Mesenchymal stem cell (in vitro differentiated cells and primary cell): Measurements from ENCODE around the gene GDPD1.

ENCODE experiments used
- DNase-seq: peaks from one replicate; pipeline ENCODE4 v3.0.0-alpha.2; 2013
- H2AFZ ChIP-seq: one replicate; pipeline ENCODE4 v1.6.1; 2013; ENCODE audit warnings: low read depth, mild to moderate bottlenecking, control low read depth, inconsistent platforms, low read length, moderate library complexity
- H2AK5ac ChIP-seq: 2 replicates; pipeline ENCODE4 v1.6.1; 2013; ENCODE audit warnings: low read length, moderate library complexity, mild to moderate bottlenecking, inconsistent platforms; ENCODE audit not compliant: severe bottlenecking
- H2BK120ac ChIP-seq: one replicate; pipeline ENCODE4 v1.6.1; 2013; ENCODE audit warnings: low read depth, mild to moderate bottlenecking, inconsistent platforms, low read length, moderate library complexity
- H2BK12ac ChIP-seq, 2 experiments: one replicate each; pipeline ENCODE4 v1.6.1; 2013; ENCODE audit warnings: inconsistent platforms in 2 of 2, low read length in 2 of 2, mild to moderate bottlenecking in 2 of 2, moderate library complexity in 2 of 2, control low read depth in 1 of 2
- H2BK15ac ChIP-seq: one replicate; pipeline ENCODE4 v1.6.1; 2013; ENCODE audit warnings: mild to moderate bottlenecking, low read depth, inconsistent platforms; ENCODE audit not compliant: poor library complexity, severe bottlenecking
- H2BK5ac ChIP-seq: 2 replicates; pipeline ENCODE4 v1.6.1; 2013; ENCODE audit warnings: low read depth, mild to moderate bottlenecking, low read length, control low read depth, inconsistent platforms; ENCODE audit not compliant: poor library complexity, severe bottlenecking
- H3K14ac ChIP-seq, 2 experiments: one replicate each; pipeline ENCODE4 v1.6.1; 2013; ENCODE audit warnings: inconsistent platforms in 2 of 2, low read length in 2 of 2, control low read depth in 1 of 2, mild to moderate bottlenecking in 1 of 2, moderate library complexity in 1 of 2
- H3K18ac ChIP-seq, 2 experiments: one replicate each; pipeline ENCODE4 v1.6.1; 2013; ENCODE audit warnings: inconsistent platforms in 2 of 2, low read length in 2 of 2, control low read depth in 1 of 2, low read depth in 1 of 2, mild to moderate bottlenecking in 1 of 2
- H3K23ac ChIP-seq, 2 experiments: one replicate each; pipeline ENCODE4 v1.6.1; 2013; ENCODE audit warnings: inconsistent platforms in 2 of 2, low read length in 2 of 2, mild to moderate bottlenecking in 2 of 2, moderate library complexity in 2 of 2, control low read depth in 1 of 2
- H3K27ac ChIP-seq: 2 replicates; pipeline ENCODE4 v1.5.1; 2013; ENCODE audit warnings: mild to moderate bottlenecking, moderate library complexity, low read length, control low read depth, inconsistent platforms; ENCODE audit not compliant: poor library complexity, severe bottlenecking
- H3K27me3 ChIP-seq, 2 experiments: 2 replicates each; pipeline versions ENCODE4 v1.6.1 to v1.7.0; 2013; ENCODE audit warnings: low read length in 2 of 2, mild to moderate bottlenecking in 2 of 2, moderate library complexity in 2 of 2, control low read depth in 1 of 2, inconsistent platforms in 1 of 2; ENCODE audit not compliant: control insufficient read depth in 1 of 2, insufficient read depth in 1 of 2
- H3K36me3 ChIP-seq, 2 experiments: 2 replicates each; pipeline versions ENCODE4 v1.6.1 to v1.7.0; 2013; ENCODE audit warnings: low read length in 2 of 2, control low read depth in 1 of 2, inconsistent platforms in 1 of 2, low read depth in 1 of 2, mild to moderate bottlenecking in 1 of 2; ENCODE audit not compliant: insufficient read depth in 2 of 2, control insufficient read depth in 1 of 2
- H3K4ac ChIP-seq, 2 experiments: one replicate each; pipeline ENCODE4 v1.6.1; 2013; ENCODE audit warnings: inconsistent platforms in 2 of 2, low read length in 2 of 2, mild to moderate bottlenecking in 2 of 2, moderate library complexity in 2 of 2, control low read depth in 1 of 2, low read depth in 1 of 2
- H3K4me1 ChIP-seq: 2 replicates; pipeline ENCODE4 v1.6.1; 2013; ENCODE audit warnings: low read depth, low read length, control low read depth; ENCODE audit not compliant: control insufficient read depth, insufficient read depth
- H3K4me2 ChIP-seq: 2 replicates; pipeline ENCODE4 v1.6.1; 2013; ENCODE audit warnings: low read length, mild to moderate bottlenecking, inconsistent platforms; ENCODE audit not compliant: poor library complexity, severe bottlenecking
- H3K4me3 ChIP-seq, 2 experiments: 2 replicates each; pipeline versions ENCODE4 v1.5.1 to v1.7.0; 2013; ENCODE audit warnings: low read length in 2 of 2, mild to moderate bottlenecking in 2 of 2, control low read depth in 1 of 2, low read depth in 1 of 2; ENCODE audit not compliant: insufficient read depth in 1 of 2
- H3K79me1 ChIP-seq: replicated peaks from 2 replicates; pipeline ENCODE4 v1.6.1; 2013; ENCODE audit warnings: mild to moderate bottlenecking, control low read depth, low read length, inconsistent platforms; ENCODE audit not compliant: poor library complexity, severe bottlenecking
- H3K9ac ChIP-seq: 2 replicates; pipeline ENCODE4 v1.7.0; 2013; ENCODE audit warnings: mild to moderate bottlenecking, low read length, moderate library complexity
- H3K9me3 ChIP-seq: 2 replicates; pipeline ENCODE4 v1.7.0; 2013; ENCODE audit warnings: mild to moderate bottlenecking, low read length; ENCODE audit not compliant: control insufficient read depth
- H4K8ac ChIP-seq: one replicate; pipeline ENCODE4 v1.6.1; 2013; ENCODE audit warnings: inconsistent platforms, mild to moderate bottlenecking, low read length, moderate library complexity
- H4K91ac ChIP-seq: one replicate; pipeline ENCODE4 v1.6.1; 2013; ENCODE audit warnings: mild to moderate bottlenecking, low read length, inconsistent platforms
- WGBS: methylation state at CpG from one replicate; pipeline ENCODE4 v1.1.7; 2013; ENCODE audit warnings: mixed read lengths; 5-methylcytosine and 5-hydroxymethylcytosine counted together

The GDPD1 gene

DNA sequence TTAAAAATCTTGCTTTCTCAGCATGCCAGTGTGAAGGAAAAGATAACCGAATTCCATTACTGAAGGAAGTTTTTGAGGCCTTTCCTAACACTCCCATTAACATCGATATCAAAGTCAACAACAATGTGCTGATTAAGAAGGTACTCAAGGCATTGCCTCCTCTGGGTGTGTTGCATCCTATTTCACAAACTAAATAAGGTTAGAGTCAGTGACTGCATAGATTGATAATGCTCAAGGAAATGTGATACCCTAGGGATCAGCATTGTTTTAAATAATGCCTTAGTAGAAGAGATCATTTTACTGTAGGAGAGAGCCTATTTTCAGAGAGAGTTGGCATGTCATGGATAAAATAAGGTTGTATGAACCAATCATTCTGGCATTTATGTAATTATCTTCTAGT lies 36.8 kb downstream of the GDPD1 start:
- no peak overlapping the region for H3K4me3 ChIP-seq
- no peaks in the 10 kb centered on the region for H3K36me3 ChIP-seq
- no peak overlapping the region for H2BK15ac ChIP-seq
- H2AK5ac ChIP-seq = no peak overlapping the region
- H3K14ac ChIP-seq = no peak overlapping the region
- H2BK5ac ChIP-seq = no peak overlapping the region
- H3K27ac ChIP-seq = no peak overlapping the region
- H4K91ac ChIP-seq = no peak overlapping the region
- H2BK12ac ChIP-seq = no peak overlapping the region
- H3K4ac ChIP-seq = no peak overlapping the region
- H3K27me3 ChIP-seq = no peaks in the 10 kb centered on the region
- H2AFZ ChIP-seq = no peak overlapping the region
- H2BK120ac ChIP-seq = no peak overlapping the region
- no peak overlapping the region for H4K8ac ChIP-seq
- no peak overlapping the region for H3K9ac ChIP-seq
- no peaks in the 10 kb centered on the region for H3K79me1 ChIP-seq
- no peaks in the 10 kb centered on the region for H3K4me1 ChIP-seq
- H3K23ac ChIP-seq = no peak overlapping the region
- no peaks in the 10 kb centered on the region for H3K9me3 ChIP-seq
- H3K4me2 ChIP-seq = no peak overlapping the region
- no peak overlapping the region for H3K18ac ChIP-seq
- DNase-seq = no peak
- WGBS = 50% methylated on average over 1 of the region's 2 CpGs

DNA sequence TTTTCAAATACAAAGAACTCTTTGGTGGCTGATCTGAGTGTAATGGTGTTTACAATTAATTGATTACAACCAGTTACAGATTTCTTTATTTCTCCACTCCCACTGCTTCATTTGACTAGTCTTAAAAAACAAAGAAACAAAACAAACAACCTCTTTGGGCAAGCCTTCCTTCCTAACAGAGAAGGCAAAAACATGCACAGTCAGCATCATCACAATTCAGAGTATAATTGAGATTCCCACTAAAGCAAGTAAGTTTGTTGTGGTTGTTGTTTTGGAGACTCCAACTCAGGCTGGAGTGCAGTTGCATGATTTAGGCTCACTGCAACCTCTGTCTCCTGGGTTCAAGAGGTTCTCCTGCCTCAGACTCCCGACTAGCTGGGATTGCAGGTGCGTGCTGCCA lies 40.4 kb downstream of the GDPD1 start:
- H3K4me3 ChIP-seq = no peak overlapping the region
- H3K79me1 ChIP-seq = no peaks in the 10 kb centered on the region
- no peak overlapping the region for H3K4ac ChIP-seq
- no peaks in the 10 kb centered on the region for H3K27me3 ChIP-seq
- no peak overlapping the region for H4K8ac ChIP-seq
- H3K36me3 ChIP-seq = no peaks in the 10 kb centered on the region
- WGBS = 95% methylated on average over 2 of the region's 2 CpGs
- H3K14ac ChIP-seq = no peak overlapping the region
- H3K9ac ChIP-seq = no peak overlapping the region
- no peaks in the 10 kb centered on the region for H3K9me3 ChIP-seq
- H2BK5ac ChIP-seq = no peak overlapping the region
- H3K23ac ChIP-seq = no peak overlapping the region
- H2AK5ac ChIP-seq = no peak overlapping the region
- H3K18ac ChIP-seq = no peak overlapping the region
- no peak overlapping the region for H3K27ac ChIP-seq
- H2BK12ac ChIP-seq = no peak overlapping the region
- no peak overlapping the region for H2BK15ac ChIP-seq
- H3K4me2 ChIP-seq = no peak overlapping the region
- peaks cover 1% of the 10 kb centered on the region for H3K4me1 ChIP-seq
- no peak overlapping the region for H4K91ac ChIP-seq
- no peak for DNase-seq
- no peak overlapping the region for H2AFZ ChIP-seq
- H2BK120ac ChIP-seq = no peak overlapping the region

DNA sequence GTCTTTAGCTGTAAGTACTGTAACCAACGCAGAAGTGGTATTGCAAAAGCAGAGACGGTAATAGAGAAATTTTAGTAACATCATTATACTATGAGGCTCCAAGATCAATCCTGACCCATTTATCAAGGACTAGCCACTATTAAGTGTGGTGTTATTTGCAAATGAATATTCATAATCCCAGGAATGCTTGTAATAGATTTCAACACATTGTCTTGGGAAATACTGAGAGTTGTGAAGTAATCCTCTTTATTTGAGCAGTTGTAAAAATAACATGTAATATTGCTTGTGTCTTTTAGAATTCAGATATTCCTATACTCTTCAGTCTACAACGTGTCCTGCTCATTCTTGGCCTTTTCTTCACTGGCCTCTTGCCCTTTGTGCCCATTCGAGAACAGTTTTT lies 46.4 kb downstream of the GDPD1 start:
- H3K4me3 ChIP-seq = no peak overlapping the region
- no peak overlapping the region for H2BK120ac ChIP-seq
- H3K18ac ChIP-seq = no peak overlapping the region
- H3K4ac ChIP-seq = no peak overlapping the region
- H3K9me3 ChIP-seq = no peaks in the 10 kb centered on the region
- no peak overlapping the region for H3K14ac ChIP-seq
- no peak overlapping the region for H3K4me2 ChIP-seq
- no peak overlapping the region for H4K8ac ChIP-seq
- no peak overlapping the region for H2BK12ac ChIP-seq
- WGBS = 0% methylated on average over 1 of the region's 4 CpGs
- H3K27me3 ChIP-seq = no peaks in the 10 kb centered on the region
- no peak overlapping the region for H3K23ac ChIP-seq
- H3K4me1 ChIP-seq = peaks cover 1% of the 10 kb centered on the region
- no peak overlapping the region for H2AK5ac ChIP-seq
- no peak overlapping the region for H3K9ac ChIP-seq
- no peaks in the 10 kb centered on the region for H3K79me1 ChIP-seq
- H2BK15ac ChIP-seq = no peak overlapping the region
- no peaks in the 10 kb centered on the region for H3K36me3 ChIP-seq
- no peak for DNase-seq
- no peak overlapping the region for H2AFZ ChIP-seq
- no peak overlapping the region for H4K91ac ChIP-seq
- H2BK5ac ChIP-seq = no peak overlapping the region
- H3K27ac ChIP-seq = no peak overlapping the region

DNA sequence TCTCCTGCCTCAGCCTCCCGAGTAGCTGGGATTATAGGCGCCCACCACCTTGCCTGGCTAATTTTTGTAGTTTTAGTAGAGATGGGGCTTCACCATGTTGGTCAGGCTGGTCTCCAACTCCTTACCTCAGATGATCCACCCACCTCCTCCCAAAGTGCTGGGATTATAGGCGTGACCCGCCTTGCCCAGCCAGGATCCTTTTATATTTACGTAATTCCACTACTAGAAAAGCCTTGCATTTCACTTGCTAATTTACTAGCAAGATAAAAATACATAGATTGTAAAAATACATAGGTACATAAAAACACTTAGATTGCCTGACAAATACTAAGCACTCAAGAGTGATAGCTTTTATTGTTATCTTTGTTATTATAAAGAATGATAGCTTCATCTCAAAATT lies 47.5 kb downstream of the GDPD1 start:
- WGBS = 100% methylated on average over 2 of the region's 5 CpGs
- H3K4me2 ChIP-seq = no peak overlapping the region
- H3K79me1 ChIP-seq = no peaks in the 10 kb centered on the region
- H3K27ac ChIP-seq = no peak overlapping the region
- no peak overlapping the region for H3K9ac ChIP-seq
- H2AFZ ChIP-seq = no peak overlapping the region
- H2BK5ac ChIP-seq = no peak overlapping the region
- H3K14ac ChIP-seq = no peak overlapping the region
- H3K9me3 ChIP-seq = no peaks in the 10 kb centered on the region
- H2BK15ac ChIP-seq = no peak overlapping the region
- no peak overlapping the region for H3K23ac ChIP-seq
- no peak overlapping the region for H3K4ac ChIP-seq
- H4K91ac ChIP-seq = no peak overlapping the region
- no peaks in the 10 kb centered on the region for H3K27me3 ChIP-seq
- H3K18ac ChIP-seq = no peak overlapping the region
- DNase-seq = no peak
- no peak overlapping the region for H4K8ac ChIP-seq
- H2BK120ac ChIP-seq = no peak overlapping the region
- H3K36me3 ChIP-seq = no peaks in the 10 kb centered on the region
- H2AK5ac ChIP-seq = no peak overlapping the region
- H2BK12ac ChIP-seq = no peak overlapping the region
- no peak overlapping the region for H3K4me3 ChIP-seq
- peaks cover 1% of the 10 kb centered on the region for H3K4me1 ChIP-seq
